Cardiac fibroblast (primary cell): ENCODE measurements around the gene FAM171A2.

Source experiments
- DNase-seq, 2 donors: peaks; one replicate each; pipeline versions ENCODE4 v3.0.0 to v3.0.0-alpha.2; 2010; ENCODE audit warnings: low read depth in 2 of 2
- H3K4me3 ChIP-seq, 2 donors: replicated peaks in 1 of 2; 1 replicate in 1 of 2; 2 replicates in 1 of 2; pipeline ENCODE4 v1.5.1; 2011; ENCODE audit warnings: low read depth in 2 of 2, low read length in 2 of 2, mild to moderate bottlenecking in 2 of 2, moderate library complexity in 1 of 2
- TF ChIP-seq, protein P1 (sequence below): IDR thresholded peaks from one replicate; pipeline ENCODE4 v1.5.1; 2011; ENCODE audit warnings: low read depth, mild to moderate bottlenecking, low read length, inconsistent platforms

Gene FAM171A2

DNA sequence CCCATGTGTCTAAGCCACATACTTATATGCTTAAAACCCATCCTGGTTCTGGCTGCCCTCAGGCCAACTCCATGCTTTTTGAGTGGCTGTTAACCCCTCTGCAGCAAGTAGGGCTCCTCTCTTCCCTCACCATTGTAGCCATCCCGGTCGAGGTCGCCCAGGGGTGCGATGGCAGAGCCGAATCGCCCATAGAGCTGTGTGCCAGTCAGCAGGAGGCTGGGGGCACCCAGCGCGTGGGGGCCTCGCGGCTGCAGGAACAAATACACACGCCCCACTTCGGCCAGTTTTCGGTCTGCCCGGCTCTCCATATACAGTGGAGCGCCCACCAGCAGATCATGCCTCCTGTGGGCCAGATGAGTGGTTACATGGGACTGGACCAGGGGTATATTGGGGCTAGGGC lies 19.7 kb upstream of the FAM171A2 start:
- TF ChIP-seq, protein P1, sequence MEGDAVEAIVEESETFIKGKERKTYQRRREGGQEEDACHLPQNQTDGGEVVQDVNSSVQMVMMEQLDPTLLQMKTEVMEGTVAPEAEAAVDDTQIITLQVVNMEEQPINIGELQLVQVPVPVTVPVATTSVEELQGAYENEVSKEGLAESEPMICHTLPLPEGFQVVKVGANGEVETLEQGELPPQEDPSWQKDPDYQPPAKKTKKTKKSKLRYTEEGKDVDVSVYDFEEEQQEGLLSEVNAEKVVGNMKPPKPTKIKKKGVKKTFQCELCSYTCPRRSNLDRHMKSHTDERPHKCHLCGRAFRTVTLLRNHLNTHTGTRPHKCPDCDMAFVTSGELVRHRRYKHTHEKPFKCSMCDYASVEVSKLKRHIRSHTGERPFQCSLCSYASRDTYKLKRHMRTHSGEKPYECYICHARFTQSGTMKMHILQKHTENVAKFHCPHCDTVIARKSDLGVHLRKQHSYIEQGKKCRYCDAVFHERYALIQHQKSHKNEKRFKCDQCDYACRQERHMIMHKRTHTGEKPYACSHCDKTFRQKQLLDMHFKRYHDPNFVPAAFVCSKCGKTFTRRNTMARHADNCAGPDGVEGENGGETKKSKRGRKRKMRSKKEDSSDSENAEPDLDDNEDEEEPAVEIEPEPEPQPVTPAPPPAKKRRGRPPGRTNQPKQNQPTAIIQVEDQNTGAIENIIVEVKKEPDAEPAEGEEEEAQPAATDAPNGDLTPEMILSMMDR, result no peak
- DNase-seq, result no peak
- no peak overlapping the region for H3K4me3 ChIP-seq

DNA sequence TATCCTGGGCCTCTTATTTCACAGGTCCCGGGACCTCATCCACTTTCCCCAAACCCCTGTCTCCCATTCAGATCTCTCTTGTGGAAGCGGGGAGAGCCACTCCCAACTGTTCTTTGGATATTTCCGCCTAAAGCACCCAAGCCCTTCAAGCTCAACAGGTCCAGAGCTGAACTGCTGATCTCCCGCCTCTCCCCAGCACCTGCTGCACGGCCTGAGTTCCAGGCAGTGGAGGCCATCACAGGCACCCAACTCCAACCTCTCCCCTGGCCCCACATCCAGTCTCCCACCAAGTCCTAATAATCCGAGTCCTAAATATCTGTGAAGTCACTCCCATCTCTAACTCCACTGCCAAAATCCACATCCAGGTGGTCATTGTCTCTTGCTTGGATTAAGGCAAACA lies 19.3 kb upstream of the FAM171A2 start:
- no peak overlapping the region for H3K4me3 ChIP-seq
- no peak for DNase-seq
- TF ChIP-seq, protein P1, result no peak

DNA sequence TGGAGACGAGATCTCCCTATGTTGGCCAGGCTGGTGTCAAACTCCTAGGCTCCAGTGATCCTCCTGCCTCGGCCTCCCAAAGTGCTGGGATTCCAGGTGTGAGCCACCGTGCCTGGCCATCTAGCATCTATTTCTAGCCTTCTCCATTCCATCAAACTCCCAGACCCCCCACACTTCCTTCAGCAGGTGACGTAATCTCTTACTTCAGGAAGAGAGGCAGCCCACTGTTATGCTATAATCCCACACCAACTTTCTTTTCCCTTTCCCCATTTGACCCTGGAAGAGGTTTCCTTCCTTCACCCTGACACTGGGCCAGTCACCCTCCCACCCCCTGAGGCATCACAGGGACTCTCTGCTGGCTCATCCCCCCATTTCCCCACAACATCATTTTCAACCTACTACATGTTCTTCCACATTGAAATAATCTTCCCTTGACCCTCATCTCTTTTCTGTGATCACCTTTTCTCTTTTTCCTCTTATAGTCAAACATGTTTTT lies 18.2 kb upstream of the FAM171A2 start:
- TF ChIP-seq, protein P1, result no peak
- no peak for DNase-seq
- H3K4me3 ChIP-seq, result no peak overlapping the region

DNA sequence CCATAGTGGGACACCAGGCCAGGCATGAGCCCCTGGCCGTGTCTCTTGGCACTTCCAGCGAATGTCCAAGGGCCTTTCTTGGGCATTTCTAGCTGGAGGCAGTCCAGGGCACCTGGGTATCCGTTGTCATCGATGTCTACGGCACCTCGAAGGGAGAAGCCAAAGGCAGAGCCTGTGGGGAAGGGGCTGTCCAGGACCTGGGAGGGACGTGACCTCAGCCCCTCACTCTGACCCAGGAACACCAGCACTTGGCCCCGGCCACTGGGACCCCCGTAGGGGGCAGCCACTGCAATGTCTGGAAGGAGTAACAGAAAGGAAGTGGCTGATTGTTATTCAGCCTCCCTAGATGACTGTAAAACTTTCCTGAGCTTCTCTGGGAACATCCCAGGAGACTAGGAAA lies 17.1 kb upstream of the FAM171A2 start:
- TF ChIP-seq, protein P1, result no peak
- DNase-seq, result no peak
- H3K4me3 ChIP-seq, result no peak overlapping the region

DNA sequence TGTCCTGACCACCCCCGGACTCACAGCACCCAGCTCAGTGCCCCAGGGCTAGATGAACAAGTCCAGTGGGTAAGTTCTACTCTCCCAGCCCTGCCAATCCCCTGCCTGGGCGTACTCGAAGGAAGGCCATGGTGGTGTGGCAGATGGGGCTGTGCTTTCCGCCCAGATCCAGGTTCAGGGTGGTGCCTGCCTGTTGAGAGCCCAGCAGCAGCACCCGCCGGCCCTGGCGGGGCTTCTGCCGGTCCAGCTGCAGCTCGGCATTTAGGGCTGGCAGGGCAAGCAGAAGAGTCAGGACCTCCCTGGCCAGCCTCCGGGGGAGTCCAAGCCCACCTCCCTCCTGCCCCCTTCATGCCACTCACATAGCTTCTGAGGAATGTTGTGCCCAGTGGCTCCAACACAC lies 16.2 kb upstream of the FAM171A2 start:
- no peak for DNase-seq
- H3K4me3 ChIP-seq, result no peak overlapping the region
- TF ChIP-seq, protein P1, result no peak

DNA sequence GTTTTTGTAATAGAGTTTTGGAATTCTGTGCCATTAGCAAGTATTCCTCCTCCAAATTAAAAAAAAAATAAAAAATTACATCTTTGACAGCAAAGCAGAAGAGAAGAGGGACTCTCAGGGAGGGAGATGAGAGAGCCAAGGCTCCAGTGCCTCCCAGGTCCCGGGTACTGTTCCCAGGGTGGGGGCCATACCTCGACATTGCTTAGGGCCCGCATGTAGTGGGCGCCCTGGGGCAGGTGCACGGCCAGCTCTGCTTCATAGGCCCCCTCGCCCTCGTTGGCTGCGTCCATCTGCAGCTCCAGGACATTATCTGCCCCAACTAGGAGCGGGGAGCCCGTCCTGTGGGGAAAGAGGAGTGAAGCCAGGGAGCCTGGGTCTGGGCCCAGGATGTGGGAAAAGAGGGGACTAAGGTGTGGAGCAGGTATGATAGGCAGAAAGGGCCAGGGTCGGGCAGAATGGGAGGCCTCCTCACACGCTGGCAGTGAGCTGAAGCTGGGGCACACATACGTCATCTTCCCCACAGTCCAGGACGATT lies 14.6 kb upstream of the FAM171A2 start:
- TF ChIP-seq, protein P1, result no peak
- DNase-seq, result no peak
- no peak overlapping the region for H3K4me3 ChIP-seq

DNA sequence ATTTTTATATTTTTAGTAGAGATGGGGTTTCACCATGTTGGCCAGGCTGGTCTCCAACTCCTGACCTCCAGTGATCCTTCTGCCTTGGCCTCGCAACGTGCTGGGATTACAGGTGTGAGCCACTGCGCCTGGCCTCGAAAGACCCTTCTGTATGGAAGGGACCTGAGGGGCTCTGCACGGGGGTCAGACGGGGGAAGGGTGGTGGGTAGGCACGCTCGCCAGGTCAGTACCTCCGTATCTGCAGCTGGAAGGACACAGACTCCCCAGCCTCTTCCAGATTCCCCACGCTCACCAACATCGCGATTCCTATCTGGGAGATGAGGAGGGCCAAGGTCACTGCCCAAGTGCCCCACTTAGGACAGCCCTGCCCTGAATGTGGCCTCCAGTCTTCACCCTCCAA lies 13.1 kb upstream of the FAM171A2 start:
- TF ChIP-seq, protein P1, result no peak
- H3K4me3 ChIP-seq, result no peak overlapping the region
- no peak for DNase-seq
